GM18507 (cell line): Measurements from ENCODE around the gene SPAG9.
A peak's percentile ranks its signal among the peaks of the same experiment; 100 is the strongest.
"Not testable (repeated sequence)": the region's sequence is repeated elsewhere in the genome, so short reads cannot be mapped to it uniquely, and the experiment has no call there.

ENCODE experiments used
- DNase-seq: peaks from one replicate; pipeline ENCODE4 v3.0.0; 2011; ENCODE audit warnings: low read depth; ENCODE audit not compliant: insufficient read length; ENCODE audit errors: extremely low spot score
- FAIRE-seq: peaks from 2 replicates; lab custom pipeline; 2011; peaks lifted over from hg19 to GRCh38; lab: Jason Lieb, UNC

Gene SPAG9

DNA sequence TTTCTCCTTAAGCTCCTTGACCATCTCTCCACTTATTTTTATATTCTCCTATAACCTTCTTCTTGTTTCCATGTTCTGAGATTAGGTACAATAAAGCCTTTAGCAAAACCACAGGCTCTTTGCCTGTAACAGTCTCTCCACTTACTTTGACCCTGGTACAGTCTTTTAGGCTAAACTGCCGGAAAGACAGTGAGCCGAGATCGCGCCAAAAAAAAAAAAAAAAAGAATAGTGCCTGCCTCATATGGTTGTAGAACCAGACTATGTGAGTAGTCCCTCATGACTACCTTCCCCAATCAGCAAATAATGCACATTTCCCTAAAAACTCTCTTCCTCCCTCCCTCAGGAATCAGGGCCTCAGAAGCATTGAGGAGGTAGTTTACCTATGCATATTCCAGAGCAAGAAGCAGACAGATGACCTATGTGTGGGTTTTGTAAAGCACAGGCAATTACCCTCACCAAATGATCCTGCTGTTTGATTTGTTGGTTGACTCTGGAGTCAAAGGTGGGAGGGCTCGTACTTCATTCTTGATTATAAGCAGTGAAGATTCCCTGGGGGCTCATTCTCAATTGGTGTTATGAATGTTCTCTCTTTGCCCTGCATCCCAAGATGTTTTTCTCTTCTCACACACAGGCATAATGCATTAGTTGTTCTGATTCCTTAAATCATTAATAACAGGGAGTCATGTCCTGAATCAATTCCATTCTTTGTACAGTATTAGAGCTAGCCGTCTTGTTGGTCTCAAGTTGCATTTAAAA lies 23.8 kb upstream of the SPAG9 start:
- no peak for FAIRE-seq
- DNase-seq = no peak

DNA sequence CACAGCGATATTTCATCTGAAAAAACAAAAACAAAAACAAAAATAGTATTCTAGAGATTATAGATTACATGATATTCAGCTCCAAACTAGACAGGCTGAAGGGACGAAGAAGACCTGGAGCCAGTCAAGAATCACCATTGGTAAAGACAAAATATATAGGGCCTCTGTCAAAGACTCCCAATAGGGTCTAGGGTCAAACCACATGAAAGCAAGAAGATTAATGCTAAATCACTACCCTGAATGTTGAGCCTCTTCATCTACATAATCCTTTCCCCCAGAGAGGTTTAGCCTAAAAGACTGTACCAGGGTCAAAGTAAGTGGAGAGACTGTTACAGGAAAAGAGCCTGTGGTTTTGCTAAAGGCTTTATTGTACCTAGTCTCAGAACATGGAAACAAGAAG lies 21.9 kb upstream of the SPAG9 start:
- FAIRE-seq (no peak), DNase-seq (no peak)

DNA sequence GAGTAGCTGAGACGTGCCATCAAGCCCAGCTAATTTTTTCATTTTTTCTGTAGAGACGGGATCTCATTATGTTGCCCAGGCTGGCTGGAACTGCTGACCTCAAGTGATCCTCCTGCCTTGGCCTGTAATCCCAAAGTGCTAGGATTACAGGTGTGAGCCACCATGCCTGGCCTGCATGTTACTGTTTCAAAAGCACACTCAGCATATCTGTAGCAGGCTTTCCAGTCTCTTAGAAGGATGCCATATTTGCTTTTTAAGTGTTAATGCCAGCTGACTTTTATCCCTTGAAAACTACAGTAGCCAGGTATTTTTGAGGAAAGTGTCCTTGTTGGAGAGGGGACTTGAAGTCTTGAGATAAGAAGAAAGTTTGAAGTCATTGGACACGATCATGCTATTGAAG lies 15.3 kb upstream of the SPAG9 start:
- FAIRE-seq = no peak
- DNase-seq = no peak

DNA sequence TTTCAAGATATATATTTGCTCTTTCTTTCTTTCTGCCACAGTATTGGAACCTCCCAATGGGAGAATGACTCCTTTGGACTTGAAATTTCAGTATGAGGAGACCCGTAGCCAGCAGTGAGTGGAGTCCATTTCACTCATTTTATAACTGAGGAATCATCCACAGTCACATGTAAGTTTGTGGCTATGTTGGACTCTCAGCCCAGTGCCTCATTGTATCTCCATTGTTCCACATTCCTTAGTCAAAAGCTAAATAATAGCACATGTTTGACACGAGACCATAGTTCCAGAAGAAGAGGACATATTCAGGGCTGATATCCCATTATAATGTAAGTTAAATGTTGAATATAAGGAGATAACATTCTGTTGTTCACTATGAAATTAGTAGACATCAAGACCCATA lies 12.7 kb upstream of the SPAG9 start:
- FAIRE-seq = no peak
- DNase-seq = no peak

DNA sequence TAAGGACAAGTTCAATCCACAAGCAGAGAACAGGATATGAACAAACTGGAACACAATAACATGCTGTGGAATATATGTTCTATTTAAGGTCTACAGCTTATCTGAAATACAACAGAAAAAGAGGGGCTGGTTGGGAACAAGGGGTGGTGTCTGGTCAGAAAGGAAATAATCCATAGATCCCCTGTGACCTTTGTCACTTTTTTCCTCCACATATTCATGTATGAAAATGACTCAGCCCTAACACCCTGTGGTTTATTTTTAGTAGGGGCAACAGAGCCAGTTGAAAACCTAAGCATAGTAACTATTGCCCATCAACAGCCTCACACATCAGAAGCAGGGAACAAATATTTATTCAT lies 12.3 kb upstream of the SPAG9 start:
- DNase-seq (no peak), FAIRE-seq (no peak)

DNA sequence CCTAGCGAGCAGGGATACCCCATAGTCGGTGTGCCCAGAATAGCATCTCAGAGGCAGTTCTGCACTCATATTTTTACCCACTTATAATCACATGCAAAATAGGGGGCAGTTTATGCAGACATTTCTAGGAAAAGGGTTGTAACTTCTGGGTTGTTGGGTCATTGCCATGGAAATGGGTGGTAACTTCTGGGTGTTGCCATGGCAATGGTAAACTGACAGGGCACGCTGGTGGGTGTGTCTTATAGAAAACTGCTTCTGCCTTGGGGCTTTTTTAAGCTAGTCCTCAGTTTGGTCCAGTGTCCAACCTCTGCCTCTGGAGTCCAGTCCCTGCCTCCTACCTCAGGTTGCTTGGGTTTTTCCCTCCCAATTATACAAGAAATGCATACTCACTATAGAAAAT lies 7.4 kb upstream of the SPAG9 start:
- DNase-seq (no peak), FAIRE-seq (no peak)

DNA sequence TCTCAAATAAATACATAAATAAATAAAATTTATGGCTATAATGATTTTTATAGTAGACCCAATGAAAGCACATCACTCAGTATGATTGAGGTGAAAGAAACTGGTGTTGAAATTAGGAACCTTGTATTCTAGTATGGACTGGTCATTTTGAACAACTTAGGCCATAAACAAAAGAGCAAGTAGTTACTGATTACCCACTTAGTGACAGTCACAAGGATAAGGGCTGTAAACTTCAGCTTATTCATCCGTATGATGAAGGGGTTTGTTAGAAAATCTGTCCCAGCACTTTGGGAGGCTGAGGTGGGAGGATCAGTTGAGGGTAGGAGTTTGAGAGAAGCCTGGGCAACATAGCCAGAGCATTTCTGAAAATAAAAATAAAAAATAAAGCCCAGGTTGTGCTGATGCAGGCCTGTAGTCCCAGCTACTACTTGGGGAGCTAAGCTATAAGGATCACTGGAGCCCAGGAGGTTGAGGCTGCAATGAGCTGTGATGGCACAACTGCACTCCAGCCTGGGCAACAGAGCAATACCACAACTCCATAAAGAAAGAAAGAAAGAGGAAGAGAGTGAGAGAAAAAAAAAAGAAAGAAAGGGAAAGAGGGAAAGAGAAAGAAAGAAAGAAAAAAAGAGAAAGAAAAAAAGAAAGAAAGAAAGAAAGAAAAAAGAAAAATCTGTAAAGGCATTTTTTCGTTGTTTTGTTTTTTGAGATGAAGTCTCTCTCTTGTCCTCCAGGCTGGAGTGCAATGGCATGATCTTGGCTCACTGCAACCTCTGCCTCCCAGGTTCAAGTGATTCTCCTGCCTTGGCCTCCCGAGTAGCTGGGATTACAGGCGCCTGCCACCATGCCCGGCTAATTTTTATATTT lies 4.2 kb upstream of the SPAG9 start:
- FAIRE-seq (no peak), DNase-seq (no peak)

DNA sequence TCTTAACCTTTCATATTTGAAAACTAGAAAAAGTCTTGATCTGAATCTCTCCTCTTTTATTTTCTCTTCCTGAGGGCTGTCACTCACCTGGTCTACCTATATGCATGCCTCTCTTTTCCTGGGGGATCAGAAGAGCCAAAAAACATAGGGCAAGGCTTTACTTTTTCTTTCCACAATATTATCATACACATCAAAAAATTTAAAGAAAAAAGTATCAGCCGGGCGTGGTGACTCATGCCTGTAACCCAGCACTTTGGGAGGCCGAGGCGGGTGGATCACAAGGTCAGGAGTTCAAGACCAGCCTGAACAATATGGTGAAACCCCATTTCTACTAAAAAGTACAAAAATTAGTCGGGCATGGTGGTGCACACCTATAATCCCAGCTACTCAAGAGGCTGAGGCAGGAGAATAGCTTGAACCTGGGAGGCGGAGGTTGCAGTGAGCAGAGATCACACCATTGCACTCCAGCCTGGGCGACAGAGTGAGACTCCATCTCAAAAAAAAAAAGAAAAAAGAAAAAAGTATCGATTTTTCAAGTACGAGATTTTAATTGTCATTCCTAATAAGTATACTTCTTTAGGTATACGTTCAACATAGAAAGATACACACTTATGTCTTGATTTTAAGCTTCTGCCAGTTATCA lies 1.9 kb upstream of the SPAG9 start:
- not testable (repeated sequence) for FAIRE-seq, DNase-seq

DNA sequence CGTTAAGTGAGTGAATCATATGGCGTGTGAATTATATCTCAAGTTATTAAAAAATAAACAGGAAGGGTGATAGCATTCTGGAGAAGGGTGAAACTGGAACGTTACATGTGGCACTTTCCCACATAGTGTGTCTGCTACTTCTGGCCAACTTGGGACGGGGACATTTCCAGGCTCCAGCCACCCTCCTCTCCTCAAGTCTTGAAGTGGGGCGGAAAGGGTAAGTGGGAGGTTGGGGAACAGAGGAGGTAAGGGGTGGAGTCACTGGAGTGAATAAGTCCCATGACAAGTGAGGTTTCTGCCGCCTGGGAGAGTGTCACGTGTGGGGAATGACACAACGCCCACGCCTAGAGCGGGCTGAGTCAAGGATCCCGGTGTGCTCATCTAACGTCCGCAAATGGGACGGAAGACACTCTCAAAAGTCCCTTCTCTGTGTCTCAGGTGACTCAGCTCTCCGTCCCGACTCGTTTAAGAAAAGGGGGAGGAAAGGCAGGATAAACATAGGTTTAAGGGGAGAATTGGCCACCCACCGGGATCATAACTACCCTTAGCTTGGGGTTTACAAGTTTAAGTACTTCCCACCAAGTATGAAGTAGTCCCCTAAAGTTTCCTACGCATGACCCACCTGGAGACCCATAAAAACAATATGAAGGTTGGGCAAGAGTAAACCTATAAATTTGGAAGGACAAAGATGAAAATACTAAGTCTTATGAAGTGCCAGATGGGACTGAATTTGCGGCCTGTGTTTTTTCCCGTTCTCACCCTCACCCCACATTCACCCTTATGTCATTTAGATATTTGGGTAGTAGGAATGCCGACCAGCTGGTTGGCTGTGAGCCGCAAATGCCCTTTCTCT lies 1.2 kb upstream of the SPAG9 start:
- peak; percentile 39 for DNase-seq
- peak; percentile 82 for FAIRE-seq

DNA sequence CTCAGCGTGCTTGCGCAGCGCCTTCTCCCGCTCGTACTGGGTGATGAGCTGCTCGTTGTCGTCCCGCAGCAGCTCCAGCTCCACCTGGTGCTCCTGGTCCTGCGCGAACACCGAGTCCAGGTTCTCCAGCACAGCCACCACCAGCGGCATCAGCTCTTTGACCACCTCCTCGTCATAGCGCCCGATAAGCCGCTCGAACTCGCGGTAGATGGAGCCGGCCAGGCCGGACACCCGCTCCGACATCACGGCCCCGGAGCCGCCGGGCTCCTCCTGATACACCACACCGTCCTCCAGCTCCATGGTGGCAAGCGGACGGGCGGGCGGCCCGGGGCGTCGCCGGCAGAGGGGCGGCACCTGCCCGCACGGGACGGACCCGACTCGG lies 320 bp downstream of the SPAG9 start:
- DNase-seq = peak; percentile 30
- FAIRE-seq = no peak

DNA sequence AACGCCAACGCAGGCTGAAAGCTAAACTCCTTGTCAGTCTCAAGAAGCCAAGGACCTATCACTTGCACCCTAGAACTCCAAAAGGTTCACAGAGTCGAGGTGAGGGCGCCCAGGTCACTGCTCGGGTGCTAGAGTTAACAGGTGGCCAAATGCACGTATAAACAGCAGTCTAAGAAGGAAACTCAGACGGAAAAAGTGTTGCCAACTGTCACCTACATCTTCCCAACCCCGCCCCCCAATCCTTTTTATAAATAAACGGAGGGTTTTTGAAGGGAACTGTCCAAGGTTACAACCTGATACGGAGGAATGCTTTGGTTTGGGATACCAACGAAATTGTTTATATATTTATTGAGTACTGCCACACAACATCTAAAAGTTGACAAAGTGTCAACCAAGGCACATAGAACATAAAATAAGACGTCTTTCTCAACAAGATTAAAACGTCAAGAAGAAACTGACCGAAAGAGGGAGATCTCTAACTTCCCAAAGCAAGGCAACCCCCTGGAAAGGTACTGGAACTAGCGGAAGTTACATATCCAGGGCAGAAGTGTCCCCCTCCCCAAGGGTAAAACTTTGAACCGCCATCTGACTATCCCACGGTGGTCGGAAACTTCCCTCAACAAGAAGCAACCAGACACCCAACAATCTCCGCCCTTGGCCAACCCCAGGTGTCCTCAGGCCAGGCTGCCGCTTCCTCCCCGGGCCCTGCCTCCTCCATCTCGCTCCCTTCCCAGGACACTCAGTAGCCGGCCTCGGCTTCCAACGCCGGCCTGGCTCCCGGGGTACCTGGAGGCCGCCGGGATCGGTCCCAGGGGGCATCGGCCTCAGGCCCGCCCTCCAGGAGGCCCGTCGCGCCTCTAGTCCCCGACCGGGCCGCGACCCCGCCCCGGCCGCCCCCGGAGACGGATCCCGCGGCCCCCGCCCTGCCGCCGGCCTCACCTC lies 982 bp downstream of the SPAG9 start:
- DNase-seq = no peak
- no peak for FAIRE-seq

DNA sequence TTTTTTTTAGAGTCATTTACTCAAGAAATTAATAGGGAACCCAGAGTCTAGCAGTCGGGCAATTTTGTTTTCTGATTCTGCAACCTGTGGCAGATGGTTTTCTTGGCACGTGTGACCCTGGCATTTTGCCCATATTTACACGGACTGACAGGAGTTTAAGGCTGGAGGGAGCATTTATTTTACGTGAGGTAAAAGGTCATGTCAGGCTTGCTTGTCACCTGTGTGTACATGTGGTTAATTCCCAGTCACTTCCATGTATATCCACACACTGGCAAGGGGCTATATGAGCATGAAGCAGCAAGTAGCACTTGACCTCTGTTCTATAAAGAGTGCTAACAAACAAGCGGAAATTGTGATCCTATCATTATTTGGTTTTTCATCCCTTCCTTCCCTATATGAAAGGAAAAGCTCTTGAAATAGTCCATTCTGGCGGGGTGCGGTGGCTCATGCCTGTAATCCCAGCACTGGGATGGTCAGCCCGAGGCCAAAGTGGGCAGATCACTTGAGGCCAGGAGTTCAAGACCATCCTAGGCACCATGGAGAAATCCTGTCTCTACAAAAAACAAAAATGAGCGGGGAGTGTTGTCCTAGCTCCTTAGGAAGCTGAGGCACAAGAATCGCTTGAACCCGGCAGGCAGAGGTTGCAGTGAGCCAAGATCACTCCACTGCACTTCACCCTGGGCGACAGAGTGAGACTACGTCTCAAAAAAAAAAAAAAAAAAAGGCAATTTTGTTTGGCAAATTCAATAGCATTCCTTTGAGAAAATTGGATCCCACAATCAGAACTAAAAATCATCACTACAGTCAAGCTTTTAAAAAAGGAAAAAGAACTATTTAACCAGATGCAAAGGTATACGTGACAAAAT lies 2.1 kb downstream of the SPAG9 start:
- FAIRE-seq = no peak

DNA sequence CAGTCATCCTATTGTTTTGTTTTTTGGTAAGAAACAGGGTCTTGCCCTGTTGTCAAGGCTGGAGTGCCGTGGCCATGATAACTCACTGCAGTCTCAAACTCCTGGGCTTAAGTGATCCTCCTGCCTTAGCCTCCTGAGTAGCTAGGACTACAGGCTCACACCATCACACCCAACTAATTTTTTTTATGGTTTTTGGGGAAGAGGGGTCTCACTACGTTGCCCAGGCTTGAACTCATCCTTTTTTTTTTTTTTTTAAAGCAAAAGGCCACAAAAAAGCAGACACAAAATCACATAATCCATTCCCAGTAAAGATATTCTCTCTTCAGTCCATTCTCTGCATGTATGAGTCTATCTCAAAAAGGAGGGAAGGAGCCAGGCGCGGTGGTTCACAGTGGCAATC lies 5.5 kb downstream of the SPAG9 start:
- FAIRE-seq = no peak
- no peak for DNase-seq

More for the DNA sequence above, 2.1 kb downstream of the SPAG9 start:
- DNase-seq = no peak

DNA sequence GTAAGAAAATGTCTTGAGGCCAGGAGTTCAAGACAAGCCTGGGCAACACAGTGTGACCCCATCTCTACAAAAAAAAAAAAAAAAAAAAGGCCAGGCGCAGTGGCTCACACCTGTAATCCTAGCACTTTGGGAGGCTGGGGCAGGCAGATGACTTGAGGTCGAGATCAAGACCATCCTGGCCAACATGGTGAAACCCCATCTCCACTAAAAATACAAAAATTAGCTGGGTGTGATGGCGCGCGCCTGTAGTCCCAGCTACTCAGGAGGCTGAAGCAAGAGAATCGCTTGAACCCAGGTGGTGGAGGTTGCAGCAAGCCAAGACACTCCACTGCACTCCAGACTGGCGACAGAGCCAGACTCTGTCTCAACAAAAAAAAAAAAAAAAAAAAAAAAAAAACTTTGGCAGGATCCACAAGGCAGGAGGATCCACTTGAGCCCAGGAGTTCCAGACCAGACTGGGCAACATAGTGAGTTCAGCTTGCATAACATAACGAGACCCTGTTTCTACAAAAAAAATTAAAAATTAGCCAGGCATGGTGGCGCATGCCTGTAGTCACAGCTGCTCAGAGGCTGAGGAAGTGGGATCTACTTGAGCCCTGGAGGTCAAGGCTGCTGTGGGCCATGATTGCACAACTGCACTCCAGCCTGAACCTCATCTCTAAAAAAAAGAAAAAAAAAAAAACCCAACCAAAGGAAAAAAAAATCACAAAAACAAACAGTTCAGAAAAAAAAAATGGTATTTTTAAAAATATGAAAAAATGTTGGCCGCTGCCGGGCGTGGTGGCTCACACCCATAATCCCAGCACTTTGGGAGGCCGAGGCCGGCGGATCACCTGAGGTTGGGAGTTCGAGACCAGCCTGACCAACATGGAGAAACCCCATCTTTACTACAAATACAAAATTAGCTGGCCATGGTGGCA lies 8.1 kb downstream of the SPAG9 start:
- DNase-seq, FAIRE-seq: not testable (repeated sequence)

DNA sequence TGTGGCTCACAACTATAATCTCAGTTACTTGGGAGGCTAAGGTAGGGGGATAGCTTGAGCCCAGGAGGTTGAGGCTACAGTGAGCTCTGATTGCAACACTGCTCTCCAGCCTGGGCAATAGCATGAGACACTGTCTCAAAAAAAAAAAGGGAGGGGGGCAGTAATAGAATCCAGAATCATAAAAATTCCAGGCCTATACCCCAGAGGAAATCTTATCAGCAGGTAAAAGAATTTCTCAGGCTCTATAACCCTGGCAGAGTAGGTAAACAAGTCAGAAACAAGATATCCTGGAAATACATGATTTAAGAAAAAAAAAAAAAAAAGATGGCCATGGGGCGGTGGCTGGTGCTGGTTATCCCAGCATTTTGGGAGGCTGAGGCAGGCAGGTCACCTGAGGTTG lies 12.9 kb downstream of the SPAG9 start:
- DNase-seq (no peak), FAIRE-seq (no peak)

DNA sequence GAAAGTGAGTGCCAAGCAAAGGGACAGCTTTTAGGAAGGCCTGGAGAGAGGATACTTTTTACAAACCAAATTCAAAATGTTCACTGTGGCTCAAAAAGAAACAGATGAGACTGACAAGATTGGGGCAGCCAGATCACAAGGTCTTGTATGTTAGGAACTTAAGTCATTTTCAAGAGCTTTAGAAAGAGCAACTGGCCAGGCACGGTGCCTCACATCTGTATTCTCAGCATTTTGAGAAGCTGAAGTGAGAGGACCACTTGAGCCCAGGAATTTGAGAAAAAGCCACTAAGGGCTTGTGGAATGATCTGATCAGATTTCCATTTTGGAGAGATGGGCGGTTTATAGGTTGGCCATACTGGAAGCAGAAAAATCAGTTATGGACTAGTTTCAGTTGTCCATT lies 17.2 kb downstream of the SPAG9 start:
- DNase-seq (no peak), FAIRE-seq (no peak)

DNA sequence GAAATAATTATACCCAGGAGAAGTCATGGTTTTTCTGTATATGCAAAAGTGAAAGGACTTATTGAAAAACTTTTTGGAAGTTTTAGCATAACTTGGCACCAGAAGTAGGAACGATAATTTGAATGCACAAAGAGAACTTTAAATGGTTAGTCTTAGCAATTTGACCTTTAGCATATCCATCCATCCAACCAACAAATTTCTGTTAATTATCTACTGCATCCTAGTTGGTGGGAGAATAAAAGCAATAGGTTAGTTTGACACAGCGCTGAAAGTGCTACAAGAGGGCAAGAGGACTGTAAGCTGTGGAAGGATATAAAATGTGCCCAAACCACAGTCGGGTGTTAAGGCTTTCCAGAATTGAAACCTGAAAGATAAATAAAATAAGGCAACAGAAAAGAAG lies 17.6 kb downstream of the SPAG9 start:
- FAIRE-seq = no peak

More for the DNA sequence above, 17.6 kb downstream of the SPAG9 start:
- DNase-seq = no peak
